AML-193 (cell line): ENCODE data around the gene RNF121.
A peak's percentile ranks its signal among the peaks of the same experiment; 100 is the strongest.

Experiments
- DNase-seq, 2 experiments: peaks; one replicate each; lab custom pipeline; 2025; lab: John Stamatoyannopoulos, UW

RNF121 gene

GRCh38 chr11:71990701-71991100 is 61.9 kb downstream of the RNF121 start:
- DNase-seq = no peak

GRCh38 chr11:71991494-71991893 is 62.6 kb downstream of the RNF121 start:
- DNase-seq = peak; percentile 45 to 61

GRCh38 chr11:71992136-71992730 is 63.4 kb downstream of the RNF121 start:
- DNase-seq = no peak

GRCh38 chr11:71994786-71995185 is 65.9 kb downstream of the RNF121 start:
- no peak for DNase-seq

DNA sequence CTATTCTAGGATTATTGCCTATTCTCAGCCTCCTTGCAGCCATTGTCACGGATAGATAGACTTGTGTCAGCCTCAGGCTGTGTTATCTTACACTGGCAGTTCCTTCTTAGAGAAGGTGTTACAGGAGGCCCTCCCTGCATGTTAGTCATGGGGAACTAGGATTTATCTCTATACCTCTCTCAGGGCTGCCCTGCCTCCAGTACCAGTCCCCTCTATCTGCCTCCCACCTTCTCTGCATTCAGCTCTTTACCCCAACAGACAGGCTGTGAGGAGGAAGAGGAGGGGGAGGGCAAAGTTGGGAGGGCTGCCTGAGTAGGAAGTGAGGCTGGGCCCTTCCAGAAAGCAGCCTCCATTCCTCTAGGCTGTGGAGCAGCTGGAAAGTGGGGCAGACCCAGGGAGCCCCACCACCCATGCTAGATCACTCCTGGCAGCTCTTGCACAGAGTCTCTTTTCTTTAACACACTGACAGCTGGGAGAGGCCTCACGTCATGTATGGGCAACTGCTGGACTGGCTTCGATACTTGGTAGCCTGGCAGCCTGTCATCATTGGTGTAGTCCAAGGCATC is 67.0 kb downstream of the RNF121 start:
- DNase-seq = no peak

- DNase-seq = no peak
Observed at GRCh38 chr11:71996517-71996916, 67.7 kb downstream of the RNF121 start.

DNA sequence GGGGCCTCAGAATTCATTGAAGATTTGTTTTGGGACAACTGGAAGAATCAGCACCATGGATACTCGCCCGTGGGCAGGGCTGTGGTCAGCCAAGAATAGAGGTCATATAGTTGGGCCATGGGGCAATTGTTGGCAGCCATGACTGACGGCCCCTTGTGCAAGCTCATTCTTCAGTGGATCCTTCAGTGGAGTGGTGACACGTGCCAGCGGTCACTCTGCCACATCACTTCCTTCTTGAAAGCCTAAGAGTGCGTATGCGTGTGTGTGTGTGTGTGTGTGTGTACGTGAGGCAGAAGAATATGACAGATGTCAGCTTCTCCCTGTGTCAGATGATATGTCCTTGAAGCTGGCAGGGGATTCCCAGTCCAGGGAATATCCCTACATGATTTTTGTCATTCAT is 68.1 kb downstream of the RNF121 start:
- DNase-seq = no peak

DNA sequence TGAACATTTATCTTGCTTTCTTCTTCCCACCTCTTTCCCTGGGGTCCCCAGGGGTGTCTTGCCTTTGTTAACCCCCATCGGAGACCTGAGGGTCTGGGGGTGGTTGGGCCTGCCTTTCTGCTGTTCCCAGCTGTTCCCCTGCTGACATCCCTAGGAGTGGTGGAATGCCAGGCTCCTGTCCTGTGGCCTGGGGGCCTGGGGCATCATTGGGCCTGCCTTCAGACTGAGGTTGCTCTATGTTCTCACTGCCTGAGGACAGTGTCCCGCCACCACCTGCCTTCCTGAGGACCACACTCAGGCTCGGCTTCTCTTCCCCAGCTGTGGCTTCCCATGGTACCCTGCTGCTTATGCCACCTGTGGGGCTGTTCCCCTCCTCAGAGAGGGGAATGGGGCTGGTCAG is 68.7 kb downstream of the RNF121 start:
- no peak for DNase-seq

DNA sequence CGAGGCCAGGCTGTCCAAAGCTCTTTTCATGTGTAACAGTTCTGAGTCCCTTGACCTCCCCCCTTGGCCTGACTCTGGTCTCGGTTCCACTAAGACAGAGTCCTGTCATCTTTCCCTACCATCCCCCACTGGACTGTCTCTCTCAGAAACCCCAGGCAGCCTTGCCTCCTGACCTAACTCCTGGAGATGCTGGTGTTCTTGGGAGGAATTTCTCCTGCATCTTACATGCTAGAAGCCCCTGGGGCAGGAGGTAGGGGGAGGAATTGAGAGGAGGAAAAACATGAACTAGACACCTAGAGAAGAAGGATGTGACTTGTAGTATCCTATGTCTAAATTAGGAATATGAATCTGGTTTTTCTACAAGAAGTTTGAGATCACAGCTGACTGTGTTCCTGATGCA is 69.2 kb downstream of the RNF121 start:
- DNase-seq = no peak

GRCh38 chr11:71998649-71999310 is 69.9 kb downstream of the RNF121 start, which contains the start of gene IL18BP:
Gene IL18BP, plus strand, starts transcription at chr11:71998909. Its CDS starts 1,076 bp downstream, at chr11:71999985.
- peak; percentile 55 to 58 for DNase-seq

GRCh38 chr11:71999362-71999761 is 70.5 kb downstream of the RNF121 start:
- no peak for DNase-seq

DNA sequence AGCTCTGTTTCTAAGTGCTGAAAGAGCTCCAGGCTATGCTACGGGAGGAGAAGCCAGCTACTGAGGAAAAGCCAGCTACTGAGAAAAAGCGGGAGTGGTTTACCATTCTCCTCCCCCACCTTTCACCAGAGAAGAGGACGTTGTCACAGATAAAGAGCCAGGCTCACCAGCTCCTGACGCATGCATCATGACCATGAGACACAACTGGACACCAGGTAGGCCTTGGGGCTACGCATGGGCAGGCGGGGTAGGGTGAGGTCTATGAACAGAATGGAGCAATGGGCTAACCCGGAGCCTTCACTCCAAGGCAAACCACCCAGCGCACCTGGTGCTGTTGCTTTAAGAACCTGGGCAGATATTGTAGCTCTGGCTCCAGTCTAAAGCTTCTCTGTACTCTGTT is 71.0 kb downstream of the RNF121 start:
- no peak for DNase-seq

GRCh38 chr11:72000202-72000867 is 71.5 kb downstream of the RNF121 start:
- no peak for DNase-seq

DNA sequence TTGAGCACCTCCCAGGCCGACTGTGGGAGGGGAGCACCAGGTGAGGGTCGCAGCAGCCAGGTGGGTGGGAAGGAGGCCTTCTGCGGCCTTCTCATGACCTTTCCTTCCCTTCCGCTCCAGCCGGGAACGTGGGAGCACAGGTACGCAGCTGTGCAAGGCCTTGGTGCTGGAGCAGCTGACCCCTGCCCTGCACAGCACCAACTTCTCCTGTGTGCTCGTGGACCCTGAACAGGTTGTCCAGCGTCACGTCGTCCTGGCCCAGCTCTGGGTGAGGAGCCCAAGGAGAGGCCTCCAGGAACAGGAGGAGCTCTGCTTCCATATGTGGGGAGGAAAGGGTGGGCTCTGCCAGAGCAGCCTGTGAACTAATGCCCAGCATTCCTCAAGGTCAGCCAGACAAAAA is 72.4 kb downstream of the RNF121 start:
- DNase-seq = no peak

- no peak for DNase-seq
Observed at GRCh38 chr11:72001834-72002591, 73.2 kb downstream of the RNF121 start.

DNA sequence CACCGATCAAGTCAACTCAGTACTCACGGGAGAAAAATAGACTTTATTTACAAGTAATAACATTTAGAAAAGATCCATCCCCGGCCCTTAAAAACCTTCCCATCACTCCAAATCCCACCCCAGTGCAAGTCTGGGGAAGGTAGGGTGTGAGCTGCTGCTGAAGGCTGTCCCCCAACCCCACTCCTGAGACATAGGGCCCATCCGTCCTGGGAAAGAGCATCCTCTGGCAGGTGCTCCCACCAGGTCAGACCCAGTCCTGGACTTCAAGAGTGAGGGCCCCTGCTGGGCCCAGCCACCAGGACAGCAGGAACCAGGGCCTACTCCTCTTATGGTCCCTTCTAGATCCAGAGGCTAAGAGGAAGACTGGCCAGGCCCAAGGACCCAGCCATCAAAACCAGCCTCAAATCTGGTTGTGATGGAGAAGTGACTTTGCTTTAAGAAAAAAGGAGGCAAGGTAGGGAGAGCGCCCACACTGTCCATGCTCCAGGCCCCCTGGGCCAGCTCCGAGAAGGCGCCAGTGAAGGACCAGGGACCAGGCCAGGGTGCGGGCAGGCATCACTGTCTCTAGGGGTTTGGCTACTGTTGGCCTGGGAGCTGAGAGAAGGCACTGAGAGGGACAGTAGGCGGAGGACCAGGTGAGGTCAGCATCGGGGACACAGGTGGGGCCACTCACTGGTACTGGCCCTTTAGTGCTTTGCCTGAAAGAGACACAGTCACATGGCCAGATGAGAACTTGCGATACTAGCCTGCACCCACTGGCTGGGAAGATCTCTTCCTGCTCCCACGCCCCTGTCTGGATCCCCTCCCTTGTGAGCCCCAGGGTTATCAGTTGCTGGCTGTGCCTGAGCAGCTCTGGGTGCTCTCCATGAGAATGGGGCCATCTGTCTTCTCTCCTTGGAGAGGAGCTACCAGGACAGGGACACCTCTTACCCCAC is 74.3 kb downstream of the RNF121 start:
- no peak for DNase-seq

DNA sequence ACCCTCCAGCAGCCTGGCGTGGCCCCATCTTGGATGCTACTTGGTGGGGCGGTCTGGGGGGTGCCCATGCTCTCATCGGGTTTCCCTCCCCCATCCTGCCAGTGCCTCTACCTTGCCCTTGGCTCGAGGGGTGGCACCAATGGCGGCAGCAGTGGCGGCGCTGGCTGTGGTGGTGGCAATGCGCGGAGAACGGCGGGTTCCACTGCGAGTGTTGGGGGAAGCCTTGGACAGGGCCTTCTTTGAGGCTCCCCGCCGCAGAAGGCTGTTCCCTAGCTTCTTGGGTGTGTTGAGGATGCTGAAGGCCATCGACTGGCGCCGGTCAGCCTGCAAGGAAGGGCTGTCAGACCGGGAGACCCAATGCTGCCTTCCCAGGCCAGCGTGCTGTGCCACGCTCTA is 74.9 kb downstream of the RNF121 start:
- DNase-seq = no peak

DNA sequence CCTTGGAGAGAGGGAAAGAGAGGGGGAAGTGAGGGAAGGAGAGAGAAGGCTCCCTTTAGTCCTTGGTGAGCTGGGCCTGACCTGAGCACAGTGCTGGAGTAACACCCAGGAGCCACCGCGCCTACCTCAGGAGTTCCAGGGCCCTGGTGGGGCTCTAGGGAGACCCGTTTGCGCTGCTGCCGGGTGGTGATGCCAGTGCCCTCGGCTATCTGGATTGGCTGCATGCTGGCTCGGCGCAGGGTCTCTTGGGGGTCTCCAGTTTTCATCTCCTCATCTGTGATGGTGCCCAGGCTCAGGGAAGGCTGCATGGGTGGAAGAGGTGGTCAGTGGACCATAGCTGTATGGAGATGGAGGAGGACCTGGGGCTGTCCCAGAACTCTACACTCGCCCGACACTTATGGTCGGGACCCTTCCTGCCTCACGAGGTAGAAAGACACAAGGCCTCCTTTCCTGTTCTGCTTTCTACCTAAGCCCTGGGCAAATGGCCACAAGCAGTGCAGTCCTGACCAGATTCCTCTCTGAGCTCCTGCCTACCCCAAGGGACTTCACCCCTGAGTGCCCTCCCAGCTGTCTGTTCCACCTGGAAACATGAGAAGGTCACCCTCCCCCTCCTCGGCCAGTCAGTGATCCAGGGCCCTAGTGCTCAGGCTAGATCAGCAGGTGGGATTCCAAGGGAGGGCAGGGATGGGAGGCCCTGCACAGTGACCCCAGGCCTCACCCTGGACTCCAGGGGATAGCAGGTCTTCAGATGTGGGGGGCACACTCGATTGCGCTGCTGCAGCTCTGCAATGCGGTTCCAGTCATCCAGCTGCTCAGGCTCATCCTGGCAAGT is 75.9 kb downstream of the RNF121 start:
- no peak for DNase-seq

DNA sequence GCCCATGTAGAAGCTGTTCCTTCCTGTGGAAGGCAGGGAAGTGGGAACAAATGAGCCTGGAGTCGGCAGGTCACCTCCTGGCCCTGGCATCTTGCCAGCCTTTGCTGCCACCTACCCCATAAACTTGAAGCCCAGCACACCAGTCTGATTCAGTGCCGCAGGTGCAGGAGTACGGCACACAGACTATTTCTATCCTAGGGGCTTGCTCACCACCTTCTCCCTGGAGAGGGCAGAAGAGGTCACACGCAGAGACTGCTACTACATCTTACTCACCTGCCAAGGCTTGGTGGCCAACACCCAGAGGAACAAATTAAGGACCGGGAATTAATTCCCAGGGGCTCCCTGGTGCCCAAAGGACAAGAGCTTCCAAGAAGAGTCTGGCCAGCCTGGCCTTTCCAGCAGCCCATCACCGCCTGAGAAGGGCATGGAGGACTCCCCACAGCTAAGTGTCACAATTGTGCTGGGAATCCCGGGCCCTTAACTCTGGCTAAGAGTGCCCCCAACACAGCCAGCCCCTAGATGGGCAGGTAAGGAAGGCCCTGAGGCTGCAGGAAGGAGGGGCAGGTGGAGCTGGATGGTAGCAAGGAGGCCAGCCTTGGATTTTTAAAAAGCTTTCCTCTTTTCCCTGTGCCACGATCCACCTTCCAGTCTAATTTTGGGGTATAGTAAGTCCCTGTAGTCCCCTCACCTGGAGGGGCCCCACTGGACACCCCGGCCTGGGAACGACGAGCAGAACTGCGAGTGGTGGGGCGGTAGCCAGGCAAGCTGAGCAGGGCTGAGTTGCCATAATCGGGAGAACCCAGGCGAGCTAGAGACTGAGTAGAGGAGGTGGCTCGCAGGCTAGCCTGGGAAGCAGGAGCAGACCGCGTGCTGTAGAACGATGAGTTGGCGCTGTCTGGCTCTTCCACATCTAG is 76.8 kb downstream of the RNF121 start:
- DNase-seq = no peak
